ENCODE results near the gene ATG101. TPM values are rescaled to one million over a fixed set of nuclear protein-coding genes. Genes with fewer than 3 reads are reported as not detected.
A peak's percentile ranks its signal among the peaks of the same experiment; 100 is the strongest.

Gene ATG101
- total and polyA plus RNA-seq, 9 of the 15 experiments (the other 6 are each of a cell fraction or from before 2014, with no cell fraction given) = 2.9 to 52.4 (median 29.7) TPM

GRCh38 chr12:52069327-52070184, at the start of gene ATG101 (continued):
- TF ChIP-seq CHCHD3 (CRISPR knock-in tag; IDR thresholded peaks at IDR 0.05) (no peak), FOXA1 (IDR thresholded peaks at IDR 0.05; ENCODE audit: borderline replicate concordance) (no peak), YY1 (IDR thresholded peaks at IDR 0.05; ENCODE audit: borderline replicate concordance in 1 of 3, control insufficient read depth in 1 of 3, extremely low read depth in 1 of 3, insufficient read depth in 3 of 3, insufficient read length in 1 of 3, insufficient replicate concordance in 2 of 3, low read depth in 1 of 3, low read length in 2 of 3) (no peak), NR3C1 (CRISPR knock-in tag; IDR thresholded peaks at IDR 0.05) (no peak), VEZF1 (CRISPR knock-in tag; IDR thresholded peaks at IDR 0.05) (peak; percentile 82), HINFP (tag; conservative IDR thresholded peaks at IDR 0.05; ENCODE audit: low read depth) (peak; percentile 96), XRCC5 (IDR thresholded peaks at IDR 0.05; ENCODE audit: low read depth, low read length) (peak; percentile 81; the same call in 1 of the 2 replicates), ARHGAP35 (IDR thresholded peaks at IDR 0.05; ENCODE audit: partially characterized antibody) (no peak), TEAD1 (CRISPR knock-in tag; IDR thresholded peaks at IDR 0.05) (peak; percentile 63 to 69; a peak in 1 of 4 replicates), SAP30 (IDR thresholded peaks at IDR 0.05; ENCODE audit: borderline replicate concordance, insufficient read depth, low read depth, low read length, poor library complexity, severe bottlenecking) (peak; percentile 96), IRF9 (tag; IDR thresholded peaks at IDR 0.05) (no peak), LEF1 (IDR thresholded peaks at IDR 0.05) (peak; percentile 65), CBFA2T2 (conservative IDR thresholded peaks at IDR 0.05) (peak; percentile 6; the same call in 1 of the 2 replicates), ESRRA (IDR thresholded peaks at IDR 0.05; ENCODE audit: borderline replicate concordance, low read depth) (peak; percentile 57), ZKSCAN1 (IDR thresholded peaks at IDR 0.05; ENCODE audit: low read depth, low read length) (no peak), PHB2 (IDR thresholded peaks at IDR 0.05; ENCODE audit: low read depth) (no peak), HOMEZ (CRISPR knock-in tag; IDR thresholded peaks at IDR 0.05) (no peak), MBD1 (CRISPR knock-in tag; IDR thresholded peaks at IDR 0.05) (no peak), ZNF146 (CRISPR knock-in tag; IDR thresholded peaks at IDR 0.05; ENCODE audit: unreplicated experiment) (no peak)

Data from K562 (cell line).